HG03442 (cell line): ENCODE measurements around the gene CHPT1.

Experiments
- ATAC-seq: cut with Tn5 transposase; IDR thresholded peaks from one replicate; pipeline ENCODE4 v1.9.1; 2021; ENCODE audit warnings: mild to moderate bottlenecking, moderate library complexity; ENCODE audit not compliant: unreplicated experiment

CHPT1 gene

GRCh38 chr12:101761350-101761749, 63.9 kb downstream of the CHPT1 start:
- no peak for ATAC-seq

GRCh38 chr12:101761781-101762180, 64.3 kb downstream of the CHPT1 start:
- ATAC-seq, result no peak

- ATAC-seq, result no peak
Observed at GRCh38 chr12:101763246-101763931, 65.9 kb downstream of the CHPT1 start.

- ATAC-seq, result no peak
Observed at GRCh38 chr12:101764051-101764792, 66.8 kb downstream of the CHPT1 start.

GRCh38 chr12:101767537-101767936, 70.1 kb downstream of the CHPT1 start:
- no peak for ATAC-seq

GRCh38 chr12:101768781-101769180, 71.3 kb downstream of the CHPT1 start:
- ATAC-seq, result no peak

- no peak for ATAC-seq
Observed at GRCh38 chr12:101769865-101770264, 72.4 kb downstream of the CHPT1 start.

GRCh38 chr12:101772012-101772775, 74.8 kb downstream of the CHPT1 start:
- ATAC-seq, result no peak

- peak; percentile 72 for ATAC-seq
Observed at GRCh38 chr12:101773650-101774162, 76.3 kb downstream of the CHPT1 start.

GRCh38 chr12:101775816-101776215, 78.4 kb downstream of the CHPT1 start:
- ATAC-seq, result no peak

- no peak for ATAC-seq
Observed at GRCh38 chr12:101777485-101777884, 80.0 kb downstream of the CHPT1 start.

GRCh38 chr12:101777978-101778377, 80.5 kb downstream of the CHPT1 start:
- no peak for ATAC-seq
